ENCODE data around the gene MAPT.
A peak's percentile ranks its signal among the peaks of the same experiment; 100 is the strongest.
"Not testable (repeated sequence)": the region's sequence is repeated elsewhere in the genome, so short reads cannot be mapped to it uniquely, and the experiment has no call there.

MAPT gene

GRCh38 chr17:45931677-45932076 lies 37.3 kb downstream of the MAPT start:
- DNase-seq = no peak

GRCh38 chr17:45934044-45934979 lies 40.0 kb downstream of the MAPT start:
- DNase-seq = no peak

GRCh38 chr17:45935197-45935709 lies 40.9 kb downstream of the MAPT start:
- no peak for DNase-seq

DNA sequence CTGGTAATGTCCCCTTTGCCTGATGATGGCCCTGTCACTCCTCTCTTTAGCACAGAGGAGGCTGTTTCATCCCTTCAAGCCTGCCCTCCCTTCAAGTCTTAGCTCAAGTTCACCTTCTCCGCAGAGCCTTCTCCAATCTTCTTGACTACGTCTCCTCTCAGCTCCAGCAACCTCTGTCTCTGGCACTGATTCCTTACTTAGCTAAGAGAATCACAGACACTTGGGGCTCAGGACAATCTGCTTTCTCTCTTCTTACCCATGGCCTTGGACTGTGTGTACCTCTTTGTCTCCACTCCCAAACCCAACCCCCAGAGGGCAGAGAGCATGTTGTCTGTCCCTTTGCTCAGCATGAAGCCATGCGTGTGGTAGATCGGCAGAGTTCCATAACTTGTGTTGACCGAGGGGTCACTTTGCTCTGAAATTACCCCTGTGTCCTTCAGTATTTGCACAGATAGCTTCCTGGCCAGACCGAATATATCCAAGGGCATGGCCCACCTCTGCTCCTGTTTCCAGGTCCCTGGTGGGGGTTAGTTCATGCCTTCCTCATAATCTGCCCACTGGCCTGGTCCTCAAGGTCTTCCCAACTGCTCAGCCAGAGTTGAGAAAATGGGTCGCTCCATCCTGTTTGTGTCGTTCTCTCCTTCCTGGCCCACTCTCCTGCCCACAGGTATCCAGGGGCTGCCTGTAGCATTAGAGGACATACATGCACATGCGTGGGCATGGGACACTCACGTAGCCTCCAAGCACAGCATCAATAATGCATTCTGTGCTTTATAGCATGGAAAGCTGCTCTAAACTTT lies 41.6 kb downstream of the MAPT start:
- DNase-seq = no peak

GRCh38 chr17:45936610-45937009 lies 42.3 kb downstream of the MAPT start:
- DNase-seq = no peak

- DNase-seq = not testable (repeated sequence)
These were observed 42.8 kb downstream of the MAPT start for GRCh38 chr17:45937186-45937585.

DNA sequence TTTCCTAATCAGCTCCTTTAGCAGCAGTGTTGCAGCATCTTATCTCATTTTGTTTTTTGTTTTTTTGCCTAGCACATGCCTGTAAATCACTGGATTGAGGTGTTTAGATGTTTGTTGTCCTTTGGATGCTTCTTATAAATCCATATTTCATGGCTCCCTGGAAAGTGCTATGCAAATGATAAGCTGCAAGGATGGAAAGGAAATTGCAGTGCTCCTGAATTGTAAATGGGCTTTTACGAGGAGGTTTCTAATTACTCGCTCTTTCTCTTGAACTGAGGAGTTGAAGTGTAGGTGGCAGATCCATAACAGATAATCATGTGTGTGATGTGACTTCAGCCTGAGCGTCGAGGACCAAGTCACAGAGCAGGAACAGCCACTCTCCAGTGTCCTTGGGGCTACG lies 45.0 kb downstream of the MAPT start:
- no peak for DNase-seq

DNA sequence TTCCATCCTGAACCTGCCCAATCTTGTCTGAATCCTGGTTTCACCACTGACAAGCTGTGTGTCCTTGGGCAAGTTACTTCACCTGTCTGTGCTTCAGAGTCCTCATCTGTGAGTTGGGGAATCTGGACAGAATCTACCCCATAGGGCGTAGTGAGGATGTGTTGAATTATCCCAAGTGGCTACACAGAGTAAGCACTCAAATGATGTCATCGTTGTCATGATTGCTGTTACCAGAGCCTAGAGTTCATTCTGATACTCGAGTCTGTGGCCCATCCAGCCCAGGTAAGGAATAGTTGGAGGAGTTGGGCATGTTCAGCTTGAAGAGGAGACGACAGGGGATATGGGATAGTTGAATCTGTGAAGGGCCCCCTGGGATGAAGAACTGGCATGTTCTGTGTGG lies 45.9 kb downstream of the MAPT start:
- no peak for DNase-seq

- no peak for DNase-seq
These were observed 46.5 kb downstream of the MAPT start for GRCh38 chr17:45940826-45941225.

- DNase-seq = no peak
These were observed 47.0 kb downstream of the MAPT start for GRCh38 chr17:45941395-45941794.

GRCh38 chr17:45942284-45942683 lies 47.9 kb downstream of the MAPT start:
- no peak for DNase-seq

GRCh38 chr17:45946841-45947256 lies 52.5 kb downstream of the MAPT start:
- DNase-seq = no peak

DNA sequence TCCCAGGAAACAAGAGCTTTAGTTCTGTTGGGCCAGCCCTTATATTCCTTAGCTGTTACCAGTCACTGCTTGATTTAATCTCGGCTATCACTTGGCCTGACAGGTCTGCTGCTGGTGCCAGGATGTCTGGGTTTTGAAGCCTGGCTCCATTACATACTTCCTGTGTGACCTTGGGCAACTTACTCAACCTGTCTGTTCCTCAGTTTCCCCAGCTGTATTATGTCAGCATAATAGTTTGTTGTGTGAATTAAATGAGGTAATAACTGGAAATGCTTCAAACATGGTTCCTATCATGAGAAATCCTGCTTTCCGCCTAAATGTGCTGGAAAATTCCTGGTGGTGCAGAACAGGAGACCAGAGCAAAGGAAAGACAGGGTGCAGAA lies 54.1 kb downstream of the MAPT start:
- DNase-seq = no peak

DNA sequence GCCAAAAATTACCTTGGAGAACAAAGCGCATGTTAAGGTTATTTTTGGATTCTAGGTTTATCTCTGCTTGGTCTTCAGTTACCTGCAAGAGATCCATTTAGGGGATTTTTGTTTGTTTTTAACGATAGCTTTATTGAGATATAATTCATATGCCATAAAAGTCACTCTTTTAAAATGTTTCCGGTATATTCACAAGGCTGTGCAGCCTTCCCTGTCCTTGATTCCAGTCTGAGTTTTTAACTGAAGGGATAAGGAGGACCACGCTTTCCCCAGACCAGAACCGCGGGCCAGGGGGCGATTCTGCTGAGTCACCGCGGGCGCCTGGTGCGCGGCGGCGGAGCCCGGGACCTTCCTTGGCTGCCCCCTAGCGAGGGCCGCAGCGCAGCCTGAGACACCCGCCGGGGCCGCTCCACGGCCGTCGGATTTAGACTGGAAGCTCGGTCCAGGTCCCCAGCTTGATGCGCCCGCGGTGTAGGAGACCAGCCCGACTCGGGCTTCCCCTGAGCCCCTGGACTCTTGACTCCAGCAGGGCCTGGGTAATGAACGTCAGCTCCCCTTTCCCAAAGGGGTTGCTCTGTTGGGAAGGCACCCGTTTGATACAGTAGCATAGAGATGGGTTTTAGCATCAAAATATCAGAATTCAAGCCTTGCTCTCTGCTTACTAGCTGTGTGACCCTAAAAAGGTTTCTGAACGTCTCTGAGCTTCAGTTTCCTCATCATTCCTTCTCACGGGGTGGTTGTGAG lies 54.7 kb downstream of the MAPT start:
- peak; percentile 41 to 43 for DNase-seq

DNA sequence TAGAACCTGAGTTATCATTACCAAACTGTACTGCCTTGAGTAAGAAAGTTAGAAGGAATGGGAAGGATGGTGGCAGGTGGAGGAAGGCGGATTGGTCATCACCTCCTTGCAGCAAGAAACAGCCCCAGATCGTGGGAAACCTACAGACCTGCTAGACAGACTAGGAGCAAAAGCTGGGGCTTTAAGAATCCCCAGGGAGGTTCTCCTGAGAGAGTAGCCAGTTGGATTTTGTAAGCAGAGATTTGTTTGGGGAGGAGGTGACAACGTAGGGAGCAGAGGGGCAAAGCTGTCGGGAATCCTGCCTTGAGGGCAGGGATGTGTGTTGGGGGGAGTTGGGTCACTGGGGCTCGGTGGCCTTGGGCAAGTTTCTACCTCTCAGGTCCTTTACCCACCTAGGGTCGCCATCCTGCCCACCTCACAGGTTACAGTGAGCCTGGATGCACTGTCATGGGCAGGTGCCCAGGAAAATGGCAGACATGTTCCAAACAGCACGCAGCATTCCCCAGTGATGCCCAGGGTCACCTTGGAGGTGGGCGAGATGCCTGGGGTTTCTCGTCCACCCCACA lies 55.5 kb downstream of the MAPT start:
- no peak for DNase-seq

- DNase-seq = no peak
These were observed 56.5 kb downstream of the MAPT start for GRCh38 chr17:45950888-45951287.

GRCh38 chr17:45951403-45951802 lies 57.0 kb downstream of the MAPT start:
- DNase-seq = no peak

GRCh38 chr17:45951941-45952340 lies 57.6 kb downstream of the MAPT start:
- DNase-seq = no peak

- DNase-seq = no peak
These were observed 58.5 kb downstream of the MAPT start for GRCh38 chr17:45952814-45953320.

DNA sequence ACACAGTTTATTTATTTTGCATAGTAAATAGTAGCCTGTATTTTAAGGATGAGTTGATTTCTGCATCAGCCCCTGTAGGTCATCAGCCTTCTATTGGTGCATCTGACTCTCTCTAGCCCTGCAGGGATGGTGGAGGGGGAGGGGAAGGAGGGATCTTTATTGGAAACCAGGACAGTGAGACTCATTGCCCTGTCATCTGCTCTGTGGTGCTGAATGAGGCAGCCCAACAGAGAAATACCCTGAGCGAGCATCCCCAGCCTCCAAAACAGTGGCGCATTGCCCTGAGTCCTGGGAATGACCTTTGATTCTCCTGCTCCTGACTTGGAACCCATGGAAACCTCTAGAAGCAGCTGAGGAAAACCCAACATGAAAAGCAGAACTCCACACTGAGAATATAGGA lies 59.2 kb downstream of the MAPT start:
- no peak for DNase-seq

DNA sequence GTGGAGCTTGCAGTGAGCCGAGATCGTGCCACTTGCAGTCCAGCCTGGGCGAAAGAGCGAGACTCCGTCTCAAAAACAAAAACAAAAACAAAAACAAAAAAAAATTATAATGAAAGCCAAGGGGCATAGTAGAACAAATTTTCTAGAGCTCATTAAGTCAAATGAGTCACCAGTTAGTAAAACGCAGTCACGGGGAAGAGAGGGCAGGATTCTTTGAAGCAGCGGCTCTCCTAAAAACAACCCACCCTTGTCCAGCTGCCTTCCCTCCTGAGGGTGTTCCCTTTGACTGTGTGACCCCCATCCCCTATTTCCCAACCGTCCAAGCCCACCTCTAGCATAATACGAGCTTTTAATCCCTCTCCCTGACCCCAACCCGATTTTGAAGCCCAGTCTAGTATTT lies 60.6 kb downstream of the MAPT start:
- no peak for DNase-seq

DNA sequence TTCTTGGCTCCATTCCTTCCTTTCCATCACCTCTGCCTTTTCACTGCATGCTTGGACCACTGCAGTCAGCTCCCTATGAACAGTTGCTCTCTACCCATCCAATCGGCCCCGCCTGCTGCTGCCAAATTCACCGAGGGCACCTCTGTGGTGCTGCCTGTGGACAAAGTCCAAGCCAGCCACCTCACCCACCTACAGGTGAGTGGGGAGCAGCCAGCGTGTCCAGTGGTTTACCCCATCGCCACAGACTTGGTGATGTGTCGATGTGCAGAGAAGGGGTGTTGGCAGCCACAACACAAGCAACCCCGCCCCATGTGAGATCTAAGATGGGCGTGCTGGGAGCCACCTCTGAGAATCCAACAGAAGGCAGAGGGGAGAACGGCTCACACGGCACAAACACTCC lies 61.0 kb downstream of the MAPT start:
- no peak for DNase-seq

DNA sequence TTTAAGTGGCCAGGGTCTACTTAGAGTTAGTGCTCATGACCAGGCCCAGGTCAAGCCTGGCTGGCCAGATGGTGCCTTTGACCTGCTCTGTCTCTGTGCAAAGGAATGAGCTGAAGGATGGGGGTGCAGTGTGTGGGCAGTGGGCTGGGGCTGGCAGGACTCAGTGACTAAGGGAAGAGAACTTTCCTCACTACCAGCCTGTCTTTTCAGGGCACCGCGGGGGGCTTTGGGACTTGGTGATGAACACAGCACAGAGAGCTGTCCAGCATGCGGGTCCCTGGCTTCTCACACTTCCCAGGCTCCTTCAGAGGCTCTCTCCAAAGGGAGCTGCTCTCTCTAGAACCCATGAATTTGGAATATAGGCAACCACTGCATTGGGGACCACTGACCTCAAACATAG lies 61.7 kb downstream of the MAPT start:
- no peak for DNase-seq

Measured in activated CD4-positive, alpha-beta T cell treated with anti-CD3 and anti-CD28 coated beads, Interleukin-2, amount 50 U/mL, for 4 hours (primary cell).